ENCODE data around the gene REEP1.
"Not testable (repeated sequence)": the region's sequence is repeated elsewhere in the genome, so short reads cannot be mapped to it uniquely, and the experiment has no call there.

DNA sequence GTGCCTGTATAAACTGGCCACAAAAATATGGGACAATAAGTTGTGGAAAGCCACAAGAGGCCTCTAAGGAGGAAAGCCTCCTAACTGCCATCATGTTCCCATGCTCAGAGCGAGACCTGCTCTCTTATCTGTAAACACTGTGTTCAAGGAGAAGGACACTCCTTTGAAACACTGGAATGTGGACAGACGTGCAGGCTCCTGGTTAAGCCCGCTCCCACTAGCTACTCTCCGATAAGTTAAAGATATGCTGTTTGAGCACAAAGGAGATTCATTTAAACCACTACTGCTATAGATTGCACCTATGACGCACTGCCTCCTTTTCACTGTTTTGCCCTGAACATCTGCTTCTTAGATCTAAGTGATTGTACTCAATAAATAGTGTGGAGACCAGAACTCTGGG is 92.2 kb downstream of the REEP1 start:
- not testable (repeated sequence) for TF ChIP-seq HDAC6 (IDR thresholded peaks at IDR 0.05; ENCODE audit: low read depth, low read length); EGR1 (IDR thresholded peaks at IDR 0.05; ENCODE audit: borderline replicate concordance, low read depth, low read length); POLR2A (IDR thresholded peaks at IDR 0.05; ENCODE audit: control extremely low read depth in 1 of 2, low read depth in 2 of 2, low read length in 2 of 2); YY1 (IDR thresholded peaks at IDR 0.05; ENCODE audit: low read depth, low read length); CEBPB (IDR thresholded peaks at IDR 0.05; ENCODE audit: low read depth, low read length); TEAD4 (IDR thresholded peaks at IDR 0.05; ENCODE audit: low read depth, low read length)
- TF ChIP-seq, protein P1, sequence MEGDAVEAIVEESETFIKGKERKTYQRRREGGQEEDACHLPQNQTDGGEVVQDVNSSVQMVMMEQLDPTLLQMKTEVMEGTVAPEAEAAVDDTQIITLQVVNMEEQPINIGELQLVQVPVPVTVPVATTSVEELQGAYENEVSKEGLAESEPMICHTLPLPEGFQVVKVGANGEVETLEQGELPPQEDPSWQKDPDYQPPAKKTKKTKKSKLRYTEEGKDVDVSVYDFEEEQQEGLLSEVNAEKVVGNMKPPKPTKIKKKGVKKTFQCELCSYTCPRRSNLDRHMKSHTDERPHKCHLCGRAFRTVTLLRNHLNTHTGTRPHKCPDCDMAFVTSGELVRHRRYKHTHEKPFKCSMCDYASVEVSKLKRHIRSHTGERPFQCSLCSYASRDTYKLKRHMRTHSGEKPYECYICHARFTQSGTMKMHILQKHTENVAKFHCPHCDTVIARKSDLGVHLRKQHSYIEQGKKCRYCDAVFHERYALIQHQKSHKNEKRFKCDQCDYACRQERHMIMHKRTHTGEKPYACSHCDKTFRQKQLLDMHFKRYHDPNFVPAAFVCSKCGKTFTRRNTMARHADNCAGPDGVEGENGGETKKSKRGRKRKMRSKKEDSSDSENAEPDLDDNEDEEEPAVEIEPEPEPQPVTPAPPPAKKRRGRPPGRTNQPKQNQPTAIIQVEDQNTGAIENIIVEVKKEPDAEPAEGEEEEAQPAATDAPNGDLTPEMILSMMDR (IDR thresholded peaks at IDR 0.05; ENCODE audit: control extremely low read depth in 1 of 3, insufficient read depth in 1 of 3, low read depth in 1 of 3, low read length in 3 of 3), result not testable (repeated sequence)

Data from H1 (cell line).